Tibial artery (tissue), 4 donors: ENCODE results near the gene GRXCR1.

Experiments
- DNase-seq, 2 donors: peaks; one replicate each; pipeline ENCODE4 v3.0.0-alpha.2; 2019
- H3K27ac ChIP-seq, 2 donors: fragments of 200-600 bp; sonication (generic) in 1 of 2; 1 replicate in 1 of 2; 2 replicates in 1 of 2; pipeline ENCODE4 v1.5.1; 2018 to 2019; ENCODE audit warnings: mild to moderate bottlenecking in 1 of 2
- H3K27me3 ChIP-seq, 2 donors: fragments of 200-600 bp; sonication (generic) in 1 of 2; one replicate each; pipeline versions ENCODE4 v1.5.1 to v1.6.0; 2016 to 2019
- H3K36me3 ChIP-seq, 3 donors: fragments of 200-600 bp; sonication (generic) in 2 of 3; one replicate each; pipeline ENCODE4 v1.5.1; 2016 to 2019; ENCODE audit warnings: mild to moderate bottlenecking in 2 of 3
- H3K4me1 ChIP-seq, 4 donors: fragments of 200-600 bp; sonication (generic) in 2 of 4; 1 replicate in 3 of 4; 2 replicates in 1 of 4; pipeline ENCODE4 v1.5.1; 2016 to 2019
- H3K4me3 ChIP-seq, 2 donors: fragments of 200-600 bp; sonication (generic) in 1 of 2; 1 replicate in 1 of 2; 2 replicates in 1 of 2; pipeline ENCODE4 v1.5.1; 2018 to 2019; ENCODE audit warnings: mild to moderate bottlenecking in 2 of 2
- H3K9me3 ChIP-seq, 3 donors: fragments of 200-600 bp; sonication (generic) in 1 of 3; one replicate each; pipeline ENCODE4 v1.5.1; 2016 to 2019
- intact Hi-C: fragments of 100-400 bp; cut with DNase I; formaldehyde crosslinking; loops from one replicate; pipeline ENCODE4 v1.15.0; 2023; ENCODE audit warnings: low total_unique reads
- TF ChIP-seq, protein P1 (sequence below), 2 experiments: fragments of 200-600 bp in 1 of 2; fragments of 450-650 bp in 1 of 2; IDR thresholded peaks; one replicate each; pipeline ENCODE4 v1.5.1; 2017 to 2019; ENCODE audit warnings: antibody characterized with exemption in 2 of 2, mild to moderate bottlenecking in 1 of 2, moderate library complexity in 1 of 2

Gene GRXCR1

DNA sequence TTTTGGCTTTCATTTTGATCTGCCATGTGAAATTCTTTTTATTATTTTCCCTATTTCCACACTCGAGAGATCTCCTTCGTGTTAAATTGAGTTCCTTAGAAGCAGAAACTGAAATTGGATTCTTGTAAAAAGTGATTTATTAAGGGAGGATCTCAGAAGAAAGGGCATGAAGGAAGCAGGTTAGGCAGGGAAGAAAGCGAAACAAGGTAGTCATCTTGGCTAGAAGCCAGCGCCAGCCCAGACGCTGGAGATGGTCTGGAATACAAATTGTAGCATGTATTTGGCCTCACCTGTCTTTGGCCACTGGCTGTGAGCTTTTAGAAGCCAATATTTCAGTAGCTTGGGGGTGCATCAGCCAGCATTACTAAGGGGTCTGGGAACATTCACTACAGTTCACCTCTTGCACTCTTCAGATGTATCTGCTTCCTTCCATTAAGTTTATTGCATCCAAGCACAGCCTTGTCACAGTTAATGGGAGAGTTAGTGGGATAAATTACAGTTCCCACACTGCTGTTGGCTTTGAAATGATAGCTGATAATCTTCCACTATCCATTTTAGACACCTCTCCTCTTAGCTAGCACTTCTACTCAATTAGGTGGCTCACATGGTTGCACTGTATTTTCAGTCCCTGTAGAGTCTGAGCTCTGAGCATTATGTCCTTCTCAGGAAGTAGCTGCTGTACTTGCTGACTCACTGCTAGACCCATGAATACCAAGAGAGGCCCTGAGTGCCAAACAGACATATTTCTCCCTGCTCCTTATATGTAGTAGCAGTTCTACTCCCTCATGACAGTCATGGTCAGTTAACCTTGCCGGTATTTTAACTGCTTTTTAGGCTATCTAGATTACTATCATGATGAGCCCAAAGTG, 14.6 kb downstream of the GRXCR1 start:
- Histone ChIP-seq H3K27me3 (no peaks in the 10 kb centered on the region), H3K36me3 (no peaks in the 10 kb centered on the region), H3K4me3 (no peak overlapping the region), H3K9me3 (no peaks in the 10 kb centered on the region), H3K4me1 (peaks cover 0 to 17% (median 2%) of the 10 kb centered on the region in 4 donors), H3K27ac (no peak overlapping the region)
- TF ChIP-seq, protein P1, sequence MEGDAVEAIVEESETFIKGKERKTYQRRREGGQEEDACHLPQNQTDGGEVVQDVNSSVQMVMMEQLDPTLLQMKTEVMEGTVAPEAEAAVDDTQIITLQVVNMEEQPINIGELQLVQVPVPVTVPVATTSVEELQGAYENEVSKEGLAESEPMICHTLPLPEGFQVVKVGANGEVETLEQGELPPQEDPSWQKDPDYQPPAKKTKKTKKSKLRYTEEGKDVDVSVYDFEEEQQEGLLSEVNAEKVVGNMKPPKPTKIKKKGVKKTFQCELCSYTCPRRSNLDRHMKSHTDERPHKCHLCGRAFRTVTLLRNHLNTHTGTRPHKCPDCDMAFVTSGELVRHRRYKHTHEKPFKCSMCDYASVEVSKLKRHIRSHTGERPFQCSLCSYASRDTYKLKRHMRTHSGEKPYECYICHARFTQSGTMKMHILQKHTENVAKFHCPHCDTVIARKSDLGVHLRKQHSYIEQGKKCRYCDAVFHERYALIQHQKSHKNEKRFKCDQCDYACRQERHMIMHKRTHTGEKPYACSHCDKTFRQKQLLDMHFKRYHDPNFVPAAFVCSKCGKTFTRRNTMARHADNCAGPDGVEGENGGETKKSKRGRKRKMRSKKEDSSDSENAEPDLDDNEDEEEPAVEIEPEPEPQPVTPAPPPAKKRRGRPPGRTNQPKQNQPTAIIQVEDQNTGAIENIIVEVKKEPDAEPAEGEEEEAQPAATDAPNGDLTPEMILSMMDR (IDR thresholded peaks at IDR 0.05): no peak
- intact Hi-C loops: no loop called here
- DNase-seq: no peak

DNA sequence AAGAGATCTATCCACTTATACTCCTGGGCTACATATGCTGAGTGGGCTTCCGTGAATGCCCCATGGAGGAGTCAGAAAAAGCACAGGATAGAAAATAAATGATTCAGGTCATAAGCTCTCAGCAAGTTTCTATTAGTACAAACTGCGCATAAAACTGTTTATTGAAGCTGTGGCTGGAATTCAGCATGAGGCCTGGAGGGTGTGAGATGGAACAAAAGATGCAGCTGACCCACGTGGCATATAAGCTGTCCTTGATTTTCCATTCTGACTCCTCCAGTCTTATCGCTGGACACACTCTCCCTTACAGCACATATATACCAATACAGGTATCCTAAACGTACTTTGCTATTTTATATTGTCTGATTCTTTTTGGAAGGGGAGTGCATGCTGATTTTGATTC, 17.9 kb downstream of the GRXCR1 start:
- no peaks in the 10 kb centered on the region for H3K36me3 ChIP-seq
- H3K27me3 ChIP-seq: no peaks in the 10 kb centered on the region
- H3K4me3 ChIP-seq: no peak overlapping the region
- TF ChIP-seq, protein P1 (IDR thresholded peaks at IDR 0.05): no peak
- DNase-seq: no peak
- H3K9me3 ChIP-seq: no peaks in the 10 kb centered on the region
- H3K4me1 ChIP-seq: peaks cover 0 to 17% (median 2%) of the 10 kb centered on the region in 4 donors
- no peak overlapping the region for H3K27ac ChIP-seq
- intact Hi-C loops: no loop called here

DNA sequence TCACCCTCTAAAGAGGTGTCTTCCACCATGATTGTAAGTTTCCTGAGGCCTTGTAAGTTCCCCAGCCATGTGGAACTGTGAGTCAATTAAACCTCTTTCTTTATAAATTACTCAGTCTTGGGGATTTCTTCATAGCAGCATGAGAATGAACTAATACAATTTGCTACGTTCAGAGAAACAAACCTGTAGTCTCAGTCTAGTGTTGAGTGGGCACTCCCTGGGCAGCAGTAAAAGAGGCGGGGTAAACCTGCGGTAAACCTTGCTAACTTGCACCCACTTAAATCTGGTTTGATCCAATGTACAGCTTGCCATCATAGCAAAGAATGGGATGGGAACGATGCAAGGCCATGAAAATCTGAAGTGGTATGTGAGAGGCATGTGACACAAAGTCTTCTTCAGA, 22.4 kb downstream of the GRXCR1 start:
- H3K9me3 ChIP-seq: no peaks in the 10 kb centered on the region
- H3K27me3 ChIP-seq: no peaks in the 10 kb centered on the region
- H3K4me3 ChIP-seq: no peak overlapping the region
- H3K27ac ChIP-seq: no peak overlapping the region
- no peaks in the 10 kb centered on the region for H3K36me3 ChIP-seq
- intact Hi-C loops: no loop called here
- H3K4me1 ChIP-seq: no peaks in the 10 kb centered on the region
- TF ChIP-seq, protein P1 (IDR thresholded peaks at IDR 0.05): no peak
- no peak for DNase-seq

DNA sequence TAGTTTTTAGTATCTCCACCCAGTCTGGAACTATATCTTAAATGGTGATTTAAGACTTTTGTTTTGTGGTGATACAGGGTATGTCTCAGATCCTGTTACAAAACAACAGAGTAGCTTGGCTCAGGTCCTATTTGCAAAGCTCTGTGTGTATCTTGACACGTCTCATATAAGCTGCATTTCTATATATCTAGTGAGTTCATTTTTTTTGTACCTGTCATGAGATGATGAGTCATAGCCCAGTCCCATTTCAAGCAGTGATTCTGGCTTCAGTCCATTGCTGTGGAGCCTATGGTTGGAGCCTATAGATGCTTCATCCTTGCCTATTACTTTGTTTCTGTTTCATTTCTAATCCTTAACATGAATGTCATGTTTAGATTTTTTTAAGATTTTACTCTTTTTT, 23.0 kb downstream of the GRXCR1 start:
- DNase-seq: no peak
- H3K4me3 ChIP-seq: no peak overlapping the region
- no peaks in the 10 kb centered on the region for H3K4me1 ChIP-seq
- TF ChIP-seq, protein P1 (IDR thresholded peaks at IDR 0.05): no peak
- intact Hi-C loops: no loop called here
- H3K36me3 ChIP-seq: no peaks in the 10 kb centered on the region
- no peaks in the 10 kb centered on the region for H3K27me3 ChIP-seq
- no peak overlapping the region for H3K27ac ChIP-seq
- H3K9me3 ChIP-seq: no peaks in the 10 kb centered on the region

DNA sequence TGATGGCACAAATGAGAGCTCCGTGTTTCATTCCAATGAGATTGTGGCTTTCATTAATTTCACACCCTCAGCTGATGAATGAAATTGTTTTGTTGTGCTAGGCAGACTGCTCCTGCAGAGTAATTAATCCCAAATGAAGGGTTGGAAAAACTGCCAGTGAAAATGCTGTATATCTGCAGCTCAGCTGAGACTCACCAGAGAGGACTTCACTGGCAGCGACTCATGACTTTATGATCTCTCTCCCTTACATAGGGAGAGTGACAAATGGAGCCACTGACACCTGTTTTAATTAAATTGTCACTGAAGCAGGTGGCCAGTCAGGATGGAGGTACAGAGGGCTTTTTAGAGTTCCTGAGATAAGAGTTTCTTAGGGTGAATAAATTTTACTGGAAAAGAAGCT, 24.8 kb downstream of the GRXCR1 start:
- H3K36me3 ChIP-seq: no peaks in the 10 kb centered on the region
- no peaks in the 10 kb centered on the region for H3K9me3 ChIP-seq
- no peak overlapping the region for H3K4me3 ChIP-seq
- TF ChIP-seq, protein P1 (IDR thresholded peaks at IDR 0.05): no peak
- no peak for DNase-seq
- H3K27me3 ChIP-seq: no peaks in the 10 kb centered on the region
- no peaks in the 10 kb centered on the region for H3K4me1 ChIP-seq
- intact Hi-C loops: no loop called here
- H3K27ac ChIP-seq: no peak overlapping the region
